ENCODE measurements around the gene RPS6KA4.
A peak's percentile ranks its signal among the peaks of the same experiment; 100 is the strongest.
"Not testable (repeated sequence)": the region's sequence is repeated elsewhere in the genome, so short reads cannot be mapped to it uniquely, and the experiment has no call there.

The RPS6KA4 gene

DNA sequence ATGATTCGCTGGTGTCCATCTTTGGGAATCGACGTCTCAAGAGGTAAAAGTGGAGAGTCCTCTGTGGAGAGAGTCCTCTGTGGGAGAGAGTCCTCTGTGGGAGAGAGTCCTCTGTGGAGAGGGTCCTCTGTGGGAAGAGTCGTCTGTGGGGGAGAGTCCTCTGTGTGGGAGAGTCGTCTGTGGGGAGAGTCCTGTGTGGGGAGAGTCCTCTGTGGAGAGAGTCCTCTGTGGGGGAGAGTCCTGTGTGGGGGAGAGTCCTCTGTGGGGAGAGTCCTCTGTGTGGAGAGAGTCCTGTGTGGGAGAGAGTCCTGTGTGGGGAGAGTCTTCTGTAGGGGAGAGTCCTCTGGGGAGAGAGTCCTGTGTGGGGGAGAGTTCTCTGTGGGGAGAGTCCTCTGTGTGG lies 37.9 kb upstream of the RPS6KA4 start:
- TF ChIP-seq, protein P1, sequence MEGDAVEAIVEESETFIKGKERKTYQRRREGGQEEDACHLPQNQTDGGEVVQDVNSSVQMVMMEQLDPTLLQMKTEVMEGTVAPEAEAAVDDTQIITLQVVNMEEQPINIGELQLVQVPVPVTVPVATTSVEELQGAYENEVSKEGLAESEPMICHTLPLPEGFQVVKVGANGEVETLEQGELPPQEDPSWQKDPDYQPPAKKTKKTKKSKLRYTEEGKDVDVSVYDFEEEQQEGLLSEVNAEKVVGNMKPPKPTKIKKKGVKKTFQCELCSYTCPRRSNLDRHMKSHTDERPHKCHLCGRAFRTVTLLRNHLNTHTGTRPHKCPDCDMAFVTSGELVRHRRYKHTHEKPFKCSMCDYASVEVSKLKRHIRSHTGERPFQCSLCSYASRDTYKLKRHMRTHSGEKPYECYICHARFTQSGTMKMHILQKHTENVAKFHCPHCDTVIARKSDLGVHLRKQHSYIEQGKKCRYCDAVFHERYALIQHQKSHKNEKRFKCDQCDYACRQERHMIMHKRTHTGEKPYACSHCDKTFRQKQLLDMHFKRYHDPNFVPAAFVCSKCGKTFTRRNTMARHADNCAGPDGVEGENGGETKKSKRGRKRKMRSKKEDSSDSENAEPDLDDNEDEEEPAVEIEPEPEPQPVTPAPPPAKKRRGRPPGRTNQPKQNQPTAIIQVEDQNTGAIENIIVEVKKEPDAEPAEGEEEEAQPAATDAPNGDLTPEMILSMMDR (IDR thresholded peaks at IDR 0.05; ENCODE audit: low read depth, low read length): no peak
- in situ Hi-C loops (cut with HindIII; ENCODE audit: low sequenced_read_pairs): no loop called here
- H3K4me3 ChIP-seq (ENCODE audit: low read depth, low read length): no peak overlapping the region
- DNase-seq (ENCODE audit: low read depth, low spot score): no peak

DNA sequence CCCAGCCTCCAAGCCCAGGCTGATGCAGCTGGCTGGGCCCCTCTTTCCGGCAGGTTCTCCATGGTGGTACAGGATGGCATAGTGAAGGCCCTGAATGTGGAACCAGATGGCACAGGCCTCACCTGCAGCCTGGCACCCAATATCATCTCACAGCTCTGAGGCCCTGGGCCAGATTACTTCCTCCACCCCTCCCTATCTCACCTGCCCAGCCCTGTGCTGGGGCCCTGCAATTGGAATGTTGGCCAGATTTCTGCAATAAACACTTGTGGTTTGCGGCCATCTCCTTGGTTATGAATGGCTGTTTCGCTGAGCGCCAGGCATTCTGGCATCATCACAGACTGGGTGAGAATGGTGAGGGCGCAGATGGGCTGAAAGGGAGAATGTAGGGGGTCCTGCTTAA lies 37.4 kb upstream of the RPS6KA4 start:
- DNase-seq (ENCODE audit: low read depth, low spot score): peak; percentile 53
- H3K4me3 ChIP-seq (ENCODE audit: low read depth, low read length): no peak overlapping the region
- in situ Hi-C loops (cut with HindIII; ENCODE audit: low sequenced_read_pairs): no loop called here
- TF ChIP-seq, protein P1 (IDR thresholded peaks at IDR 0.05; ENCODE audit: low read depth, low read length): no peak

DNA sequence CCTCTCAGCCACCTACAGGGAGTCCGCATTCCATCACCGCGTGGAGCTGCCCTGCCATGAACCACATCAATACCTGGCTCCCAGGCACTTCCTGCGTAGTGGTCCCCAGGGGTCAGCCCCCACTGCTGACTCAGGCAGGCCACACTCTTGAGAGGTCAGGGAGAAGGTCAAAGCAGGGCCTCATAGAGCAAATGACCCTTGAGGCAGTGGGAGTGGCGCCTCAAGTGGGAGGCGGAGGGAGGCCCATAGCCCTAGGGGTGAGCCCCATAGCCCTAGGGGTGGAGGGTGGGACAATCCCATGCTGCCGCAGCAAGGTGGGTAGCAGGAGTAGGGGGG lies 36.1 kb upstream of the RPS6KA4 start:
- TF ChIP-seq, protein P1 (IDR thresholded peaks at IDR 0.05; ENCODE audit: low read depth, low read length): no peak

DNA sequence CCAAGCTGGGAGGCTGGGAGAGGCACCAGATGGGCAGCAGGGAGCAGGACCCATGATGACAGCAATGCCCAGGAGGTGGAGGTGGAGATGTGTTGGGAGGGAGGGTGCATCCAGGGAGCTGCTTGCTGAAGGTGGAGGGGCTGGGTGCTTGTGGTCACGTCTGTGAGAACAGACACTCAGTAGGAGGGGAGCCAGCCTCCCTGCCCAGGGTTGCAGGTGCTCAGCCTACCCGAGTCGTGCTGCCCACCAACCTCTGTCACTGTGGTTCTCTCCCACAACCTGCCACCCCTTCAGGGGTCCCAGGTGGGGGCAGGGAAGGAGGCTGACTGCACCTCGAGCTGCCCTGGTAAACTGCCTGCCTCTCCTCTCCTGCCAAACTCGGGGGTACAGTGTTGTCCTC lies 35.6 kb upstream of the RPS6KA4 start:
- H3K4me3 ChIP-seq (ENCODE audit: low read depth, low read length): no peak overlapping the region
- DNase-seq (ENCODE audit: low read depth, low spot score): no peak
- in situ Hi-C loops (cut with HindIII; ENCODE audit: low sequenced_read_pairs): no loop called here
- TF ChIP-seq, protein P1 (IDR thresholded peaks at IDR 0.05; ENCODE audit: low read depth, low read length): no peak

More for the DNA sequence above, 36.1 kb upstream of the RPS6KA4 start:
- no peak for DNase-seq (ENCODE audit: low read depth, low spot score)
- in situ Hi-C loops (cut with HindIII; ENCODE audit: low sequenced_read_pairs): no loop called here
- H3K4me3 ChIP-seq (ENCODE audit: low read depth, low read length): no peak overlapping the region

DNA sequence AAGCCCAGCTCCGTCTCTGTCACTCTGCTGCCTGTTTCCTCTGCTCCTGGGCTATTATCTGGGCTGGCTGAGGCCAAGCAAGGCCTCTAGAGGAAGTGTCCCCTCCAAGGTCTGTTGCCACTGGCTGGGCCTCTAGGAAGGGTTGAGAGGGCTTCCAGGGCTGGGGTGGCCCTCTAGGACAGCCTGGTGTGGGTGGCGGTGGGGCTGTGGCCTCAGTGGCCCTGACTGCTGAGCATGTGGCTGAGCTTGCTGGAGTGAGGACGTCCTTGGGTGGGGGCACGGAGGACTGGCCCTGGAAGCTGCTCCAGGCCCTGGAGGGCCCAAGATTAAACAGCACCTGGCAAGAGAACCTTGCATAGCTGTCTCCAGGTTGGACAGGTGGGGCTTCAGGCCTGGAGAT lies 35.0 kb upstream of the RPS6KA4 start:
- in situ Hi-C loops (cut with HindIII; ENCODE audit: low sequenced_read_pairs); DNase-seq (ENCODE audit: low read depth, low spot score): not testable (repeated sequence)

DNA sequence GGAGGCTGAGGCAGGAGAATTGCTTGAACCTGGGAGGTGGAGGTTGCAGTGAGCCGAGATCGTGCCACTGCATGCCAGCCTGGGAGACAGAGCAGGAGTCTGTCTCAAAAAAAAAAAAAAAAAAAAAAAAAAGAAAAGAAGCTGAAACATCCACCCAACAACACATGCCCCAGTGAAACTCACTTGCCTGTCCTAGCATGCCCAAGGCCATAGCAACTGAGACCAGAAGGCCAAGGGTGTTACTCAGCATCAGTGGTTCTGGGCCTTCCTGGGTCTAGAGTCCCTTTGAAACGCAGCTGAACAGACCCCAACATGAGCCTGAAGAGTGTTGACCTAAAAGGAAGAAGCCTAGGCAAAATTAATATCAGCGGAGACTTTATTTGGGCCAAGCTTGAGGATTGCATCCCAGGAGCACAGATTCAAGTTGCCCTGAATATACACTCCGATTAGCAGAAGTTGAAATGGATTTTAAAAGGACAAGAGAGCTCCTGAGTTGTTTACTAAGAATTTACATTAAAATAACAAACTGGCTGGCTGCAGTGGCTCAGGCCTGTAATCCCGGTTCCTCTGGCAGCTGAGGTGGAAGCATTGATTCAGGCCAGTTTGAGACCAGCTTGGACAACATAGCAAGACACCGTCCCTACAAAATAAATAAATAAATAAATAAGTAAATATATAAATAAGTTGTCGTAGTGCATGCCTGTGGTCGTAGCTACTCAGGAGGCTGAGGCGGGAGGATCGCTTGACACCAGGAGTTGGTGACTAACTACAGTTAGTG lies 34.1 kb upstream of the RPS6KA4 start:
- TF ChIP-seq, protein P1 (IDR thresholded peaks at IDR 0.05; ENCODE audit: low read depth, low read length): no peak
- in situ Hi-C loops (cut with HindIII; ENCODE audit: low sequenced_read_pairs): no loop called here
- H3K4me3 ChIP-seq (ENCODE audit: low read depth, low read length): no peak overlapping the region
- no peak for DNase-seq (ENCODE audit: low read depth, low spot score)

More for the DNA sequence above, 35.0 kb upstream of the RPS6KA4 start:
- not testable (repeated sequence) for H3K4me3 ChIP-seq (ENCODE audit: low read depth, low read length)

DNA sequence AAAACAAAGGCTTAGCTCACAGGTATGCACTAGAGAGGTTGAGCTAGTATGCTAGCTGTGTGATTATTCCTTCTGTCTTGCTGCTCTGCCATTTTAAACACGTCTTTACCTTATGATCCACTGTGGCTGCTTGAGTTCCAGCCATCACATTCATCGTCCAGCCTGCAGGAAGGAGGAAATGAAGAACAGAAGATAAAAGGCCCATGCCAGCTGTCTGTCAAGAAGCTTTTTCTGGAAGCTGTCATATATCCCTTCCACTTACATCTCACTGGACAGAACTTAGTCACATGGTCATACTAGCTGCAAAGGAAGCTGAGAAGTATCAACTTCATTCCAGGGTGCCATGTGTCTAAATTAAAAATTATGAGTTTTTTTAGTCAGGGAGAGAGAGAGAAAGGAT lies 31.6 kb upstream of the RPS6KA4 start:
- TF ChIP-seq, protein P1 (IDR thresholded peaks at IDR 0.05; ENCODE audit: low read depth, low read length): no peak
- in situ Hi-C loops (cut with HindIII; ENCODE audit: low sequenced_read_pairs): no loop called here
- DNase-seq (ENCODE audit: low read depth, low spot score): no peak

More for the DNA sequence above, 31.6 kb upstream of the RPS6KA4 start:
- H3K4me3 ChIP-seq (ENCODE audit: low read depth, low read length): no peak overlapping the region

Data from astrocyte of the spinal cord (primary cell).